HepG2 (cell line): ENCODE results near the gene HMBS. TPM values are rescaled to one million over a fixed set of nuclear protein-coding genes. Genes with fewer than 3 reads are reported as not detected.

Experiments used
- ATAC-seq: fragments of 200-7000 bp; cut with Tn5 transposase; 3 replicates; pipeline ENCODE4 v1.9.1; 2020; ENCODE audit warnings: mild to moderate bottlenecking, moderate library complexity
- BruUV-seq: library from RNA; stranded (reverse); fragments of 400-500 nt; replicated peaks from 2 replicates; lab custom pipeline; 2021; lab: Mats Ljungman, UMichigan
- CTCF ChIA-PET: fragments of 300-600 bp; formaldehyde crosslinking; extraction: SDS; loops from one replicate; lab custom pipeline; 2021; ENCODE audit warnings: low total read pairs, inconsistent platforms, low intra/inter-chr PET ratio; lab: Yijun Ruan, JAX
- POLR2A ChIA-PET: fragments of 350-600 bp; sonication (Branson Sonifier 250); formaldehyde crosslinking; loops from one replicate; lab custom pipeline; 2020; ENCODE audit warnings: antibody characterized with exemption, inconsistent platforms; lab: Yijun Ruan, JAX
- DNase-seq: peaks from one replicate; pipeline ENCODE4 v3.0.0-alpha.2; 2015; ENCODE audit warnings: low spot score
- FAIRE-seq: peaks from 3 replicates; lab custom pipeline; 2011; peaks lifted over from hg19 to GRCh38; lab: Jason Lieb, UNC
- H2AFZ ChIP-seq: one replicate; pipeline ENCODE4 v1.6.1; 2011; ENCODE audit warnings: low read length, inconsistent platforms
- H3K27ac ChIP-seq: fragments of 300-600 bp; 3 replicates; pipeline ENCODE4 v1.8.0; 2011; ENCODE audit warnings: mixed run types, mild to moderate bottlenecking, mixed read lengths, low read length, inconsistent platforms; ENCODE audit not compliant: insufficient read depth; ENCODE audit errors: extremely low read length
- H3K27me3 ChIP-seq, 2 experiments: fragments of 200-600 bp in 1 of 2; 2 replicates in 1 of 2; 3 replicates in 1 of 2; pipeline versions ENCODE4 v1.6.0 to v1.8.0; 2011; ENCODE audit warnings: low read length in 2 of 2, mild to moderate bottlenecking in 2 of 2, moderate library complexity in 2 of 2, inconsistent platforms in 1 of 2; ENCODE audit not compliant: insufficient read depth in 2 of 2, control insufficient read depth in 1 of 2
- H3K36me3 ChIP-seq, 2 experiments: fragments of 200-600 bp in 1 of 2; replicated peaks in 1 of 2; 2 replicates in 1 of 2; 3 replicates in 1 of 2; pipeline versions ENCODE4 v1.5.1 to v1.8.0; 2011; ENCODE audit warnings: low read length in 2 of 2, inconsistent platforms in 1 of 2; ENCODE audit not compliant: insufficient read depth in 2 of 2, control insufficient read depth in 1 of 2
- H3K4me1 ChIP-seq: 2 replicates; pipeline ENCODE4 v1.5.1; 2012; ENCODE audit warnings: low read length, inconsistent platforms; ENCODE audit not compliant: insufficient read depth
- H3K4me2 ChIP-seq: 2 replicates; pipeline ENCODE4 v1.6.0; 2011; ENCODE audit warnings: low read depth, low read length, inconsistent platforms
- H3K4me3 ChIP-seq, 3 experiments: fragments of 200-600 bp in 1 of 3; sonication (generic), shearing (Covaris generic) in 1 of 3; replicated peaks in 1 of 3; 2 replicates each; pipeline ENCODE4 v1.5.1; 2011 to 2016; ENCODE audit warnings: low read length in 3 of 3, inconsistent platforms in 2 of 3, low read depth in 2 of 3, mild to moderate bottlenecking in 2 of 3, control low read depth in 1 of 3, mixed read lengths in 1 of 3; ENCODE audit not compliant: insufficient read depth in 1 of 3
- H3K79me2 ChIP-seq: one replicate; pipeline ENCODE4 v1.6.1; 2011; ENCODE audit warnings: low read length, inconsistent platforms; ENCODE audit not compliant: insufficient read depth
- H3K9ac ChIP-seq: 2 replicates; pipeline ENCODE4 v1.6.0; 2011; ENCODE audit warnings: mild to moderate bottlenecking, low read depth, low read length, inconsistent platforms; ENCODE audit not compliant: insufficient read depth
- H3K9me3 ChIP-seq: 2 replicates; pipeline ENCODE4 v1.5.1; 2012; ENCODE audit warnings: mild to moderate bottlenecking, low read length
- H4K20me1 ChIP-seq: 2 replicates; pipeline ENCODE4 v1.6.0; 2011; ENCODE audit warnings: inconsistent platforms, mild to moderate bottlenecking, low read length, moderate library complexity; ENCODE audit not compliant: insufficient read depth
- ADNP ChIP-seq: sonication (generic); formaldehyde crosslinking; IDR thresholded peaks from 2 replicates; pipeline ENCODE4 v1.4.0; 2020; ENCODE audit warnings: missing genetic modification reagents
- CEBPB ChIP-seq: IDR thresholded peaks from 2 replicates; pipeline ENCODE4 v1.6.1; 2011; ENCODE audit warnings: low read depth, low read length, improper control_type of control experiment, borderline replicate concordance
- CHCHD3 ChIP-seq: sonication (generic); formaldehyde crosslinking; IDR thresholded peaks from 2 replicates; pipeline ENCODE4 v1.8.0; 2022; ENCODE audit warnings: mild to moderate bottlenecking, missing genetic modification reagents, moderate library complexity
- ELF4 ChIP-seq: sonication (generic); formaldehyde crosslinking; IDR thresholded peaks from 2 replicates; pipeline ENCODE4 v1.5.0; 2020; ENCODE audit warnings: missing genetic modification reagents, mild to moderate bottlenecking, moderate library complexity, borderline replicate concordance
- EZH2 ChIP-seq: conservative IDR thresholded peaks from 2 replicates; pipeline ENCODE4 v1.6.1; 2012; ENCODE audit warnings: mild to moderate bottlenecking, low read depth, low read length, moderate library complexity
- KLF16 ChIP-seq, 2 experiments: sonication (generic) in 1 of 2; formaldehyde crosslinking in 1 of 2; IDR thresholded peaks; 2 replicates each; pipeline versions ENCODE4 v1.6.1 to v1.8.0; 2016 to 2023; ENCODE audit warnings: missing genetic modification reagents in 2 of 2, missing compliant biosample characterization in 1 of 2
- MXI1 ChIP-seq: IDR thresholded peaks from 3 replicates; pipeline ENCODE4 v1.6.1; 2012; ENCODE audit warnings: low read depth, low read length, inconsistent platforms, borderline replicate concordance
- NR2F1 ChIP-seq, 2 experiments: fragments of 450-650 bp in 1 of 2; formaldehyde crosslinking in 1 of 2; IDR thresholded peaks; 2 replicates each; pipeline versions ENCODE4 v1.5.0 to v1.6.1; 2016 to 2020; ENCODE audit warnings: mild to moderate bottlenecking in 1 of 2, missing compliant biosample characterization in 1 of 2, missing genetic modification reagents in 1 of 2, moderate library complexity in 1 of 2
- PLRG1 ChIP-seq: fragments of 450-650 bp; conservative IDR thresholded peaks from 2 replicates; pipeline ENCODE4 v1.6.1; 2016
- SOX6 ChIP-seq, 2 experiments: fragments of 450-650 bp in 1 of 2; sonication (generic) in 1 of 2; formaldehyde crosslinking in 1 of 2; IDR thresholded peaks; 2 replicates each; pipeline versions ENCODE4 v1.4.0 to v1.6.1; 2017 to 2020; ENCODE audit warnings: antibody characterized with exemption in 1 of 2, mild to moderate bottlenecking in 1 of 2, missing genetic modification reagents in 1 of 2
- TAF1 ChIP-seq: sonication (generic); formaldehyde crosslinking; IDR thresholded peaks from 2 replicates; pipeline ENCODE4 v1.4.0; 2020; ENCODE audit warnings: missing genetic modification reagents
- TRIM22 ChIP-seq: fragments of 450-650 bp; IDR thresholded peaks from 2 replicates; pipeline ENCODE4 v1.6.1; 2017
- ZBTB25 ChIP-seq: IDR thresholded peaks from 2 replicates; pipeline ENCODE4 v1.6.1; 2018; ENCODE audit warnings: missing genetic modification reagents
- ZNF232 ChIP-seq: sonication (generic); formaldehyde crosslinking; IDR thresholded peaks from 2 replicates; pipeline ENCODE4 v1.4.0; 2020; ENCODE audit warnings: missing genetic modification reagents, borderline replicate concordance
- ZNF672 ChIP-seq: sonication (generic); formaldehyde crosslinking; IDR thresholded peaks from 2 replicates; pipeline ENCODE4 v1.8.1; 2022; ENCODE audit warnings: missing genetic modification reagents
- ZNF691 ChIP-seq: sonication (generic); formaldehyde crosslinking; IDR thresholded peaks from 2 replicates; pipeline ENCODE4 v1.4.0; 2020; ENCODE audit warnings: missing genetic modification reagents, low read depth, mild to moderate bottlenecking, borderline replicate concordance
- ZSCAN31 ChIP-seq: sonication (generic); formaldehyde crosslinking; IDR thresholded peaks from 2 replicates; pipeline ENCODE4 v1.5.0; 2020; ENCODE audit warnings: low read depth, mild to moderate bottlenecking, missing genetic modification reagents
- WGBS: methylation state at CpG from one replicate; pipeline ENCODE4 v1.1.6; 2017; ENCODE audit warnings: low lambda C conversion rate; 5-methylcytosine and 5-hydroxymethylcytosine counted together
- in situ Hi-C: cut with HindIII; loops from 2 replicates; pipeline ENCODE4 v1.10.0; 2017; ENCODE audit warnings: low pct_unique_long_range_greater_than_20kb; ENCODE audit not compliant: extremely low pct_ligation_motif_present
- intact Hi-C: fragments of 100-400 bp; cut with micrococcal nuclease; formaldehyde crosslinking; loops from one replicate; pipeline ENCODE4 v1.10.0; 2022; ENCODE audit not compliant: unreplicated experiment
- polyA plus RNA-seq, 8 experiments: library from polyadenylated mRNA; depleted of rRNA in 3 of 8; stranded (reverse) in 7 of 8; unstranded in 1 of 8; fragments of >200 nt; fragmentation: Illumina TruSeq in 4 of 8; extraction: Trizol in 4 of 8; gene quantifications; 2 replicates each; pipeline versions ENCODE4 v1.2.1 to v1.2.3, GENCODE V29; 2011 to 2016; ENCODE audit warnings: low read depth in 4 of 8, missing spikeins in 1 of 8, mixed read lengths in 1 of 8; ENCODE audit not compliant: insufficient read depth in 1 of 8
- total RNA-seq, 5 experiments: library from RNA; depleted of rRNA; stranded (reverse); fragments of >200 nt; fragmentation: Illumina TruSeq; extraction: Trizol; gene quantifications; 2 replicates each; pipeline ENCODE4 v1.2.3, GENCODE V29; 2016; ENCODE audit warnings: low read depth in 1 of 5

Gene HMBS
- total and polyA plus RNA-seq, 2 of the 13 experiments (the other 11 are each of a cell fraction or from before 2014, with no cell fraction given): 9.4 to 46.9 TPM

- TF ChIP-seq MXI1: no peak; the same call in 2 of the 3 replicates
- no peak for TF ChIP-seq ZNF232 (CRISPR knock-in tag)
- no peak for TF ChIP-seq ELF4 (CRISPR knock-in tag)
- TF ChIP-seq CHCHD3 (CRISPR knock-in tag): no peak
- no peak for TF ChIP-seq ADNP (CRISPR knock-in tag)
- no peak for TF ChIP-seq ZSCAN31 (CRISPR knock-in tag)
- TF ChIP-seq TRIM22: no peak
- TF ChIP-seq KLF16 (CRISPR knock-in tag; IDR thresholded peaks at IDR 0.05): no peak
These were observed 10.1 kb downstream of the HMBS start (continued) for GRCh38 chr11:119094816-119095065.

GRCh38 chr11:119095066-119095880, 10.6 kb downstream of the HMBS start:
- DNase-seq: peak; percentile 99
- Histone ChIP-seq H2AFZ (no peak overlapping the region), H3K27ac (peak overlapping the region; percentile 78), H3K4me1 (peaks cover 38% of the 10 kb centered on the region), H3K27me3 (no peaks in the 10 kb centered on the region), H3K9ac (peak overlapping the region; percentile 93), H3K9me3 (no peaks in the 10 kb centered on the region), H3K36me3 (peaks cover 10 to 36% of the 10 kb centered on the region in 2 experiments; a peak in 4 of 5 replicates), H3K79me2 (peaks cover 37% of the 10 kb centered on the region), H3K4me3 (peak overlapping the region; percentile 78 to 93 (median 91)), H3K4me2 (peak overlapping the region; percentile 65), H4K20me1 (peaks cover 16% of the 10 kb centered on the region)
- peak; percentile 77 for ATAC-seq
- intact Hi-C loops: loop anchor here (2.0 kb wide), 4 partner anchors 30 to 64 kb away; partner anchors contain the start of genes HYOU1 and SLC37A4
- TSS peak; percentile 73 for BruUV-seq
- ChIA-PET CTCF (interaction anchor here (1.0 to 1.5 kb wide), 2 partner anchors 28 to 61 kb away, joined by 3 read pairs; partner anchors contain the start of gene VPS11), POLR2A (interaction anchor here (0.6 to 3.1 kb wide), 27 partner anchors 10 to 273 kb away, joined by 3 to 109 read pairs (median 4); partner anchors contain the start of genes C2CD2L, HINFP, HMBS and RPS25)
- WGBS: 3% methylated on average over 25 of the region's 79 CpGs
- peak; percentile 97 for FAIRE-seq
- in situ Hi-C loops: no loop called here
- TF ChIP-seq ZNF691 (CRISPR knock-in tag) (peak; percentile 90; the same call in 1 of the 2 replicates), ZBTB25 (CRISPR knock-in tag) (no peak), TAF1 (CRISPR knock-in tag) (peak; percentile 99), CEBPB (no peak), SOX6 (IDR thresholded peaks at IDR 0.05) (no peak), SOX6 (CRISPR knock-in tag; IDR thresholded peaks at IDR 0.05) (peak; percentile 77), EZH2 (no peak), NR2F1 (CRISPR knock-in tag; IDR thresholded peaks at IDR 0.05) (no peak; a peak in 1 of 4 replicates), PLRG1 (no peak), ZNF672 (CRISPR knock-in tag) (peak; percentile 84; the same call in 1 of the 2 replicates)
